ENCODE data around the gene CCDC85A. TPM values are rescaled to one million over a fixed set of nuclear protein-coding genes. Genes with fewer than 3 reads are reported as not detected.

CCDC85A gene
- total RNA-seq, 1 donor from 2014 or later = not detected

GRCh38 chr2:56202381-56203121 is 18.8 kb downstream of the CCDC85A start:
- no peaks in the 10 kb centered on the region for H3K4me1 Mint-ChIP-seq (ENCODE audit: low read depth)
- DNase-seq (ENCODE audit: low spot score) = no peak
- H3K4me3 Mint-ChIP-seq = no peak overlapping the region
- intact Hi-C loops (cut with micrococcal nuclease) = no loop called here
- no peaks in the 10 kb centered on the region for H3K36me3 Mint-ChIP-seq (ENCODE audit: low read depth)
- H3K27me3 Mint-ChIP-seq (ENCODE audit: insufficient read depth) = no peaks in the 10 kb centered on the region
- no peaks in the 10 kb centered on the region for H3K9me3 Mint-ChIP-seq
- H3K27ac Mint-ChIP-seq = no peak overlapping the region

GRCh38 chr2:56204556-56204955 is 20.8 kb downstream of the CCDC85A start:
- H3K4me3 Mint-ChIP-seq = no peak overlapping the region
- intact Hi-C loops (cut with micrococcal nuclease) = no loop called here
- no peaks in the 10 kb centered on the region for H3K4me1 Mint-ChIP-seq (ENCODE audit: low read depth)
- no peak overlapping the region for H3K27ac Mint-ChIP-seq
- DNase-seq (ENCODE audit: low spot score) = no peak
- H3K27me3 Mint-ChIP-seq (ENCODE audit: insufficient read depth) = no peaks in the 10 kb centered on the region
- H3K9me3 Mint-ChIP-seq = no peaks in the 10 kb centered on the region
- no peaks in the 10 kb centered on the region for H3K36me3 Mint-ChIP-seq (ENCODE audit: low read depth)

- intact Hi-C loops (cut with micrococcal nuclease) = no loop called here
- H3K27me3 Mint-ChIP-seq (ENCODE audit: insufficient read depth) = no peaks in the 10 kb centered on the region
- H3K27ac Mint-ChIP-seq = no peak overlapping the region
Measured at GRCh38 chr2:56206250-56206649, 22.5 kb downstream of the CCDC85A start.

GRCh38 chr2:56207760-56208159 is 24.0 kb downstream of the CCDC85A start:
- no peak overlapping the region for H3K27ac Mint-ChIP-seq
- intact Hi-C loops (cut with micrococcal nuclease) = no loop called here
- H3K27me3 Mint-ChIP-seq (ENCODE audit: insufficient read depth) = no peaks in the 10 kb centered on the region
- DNase-seq (ENCODE audit: low spot score) = no peak
- H3K4me3 Mint-ChIP-seq = no peak overlapping the region
- H3K36me3 Mint-ChIP-seq (ENCODE audit: low read depth) = no peaks in the 10 kb centered on the region
- H3K4me1 Mint-ChIP-seq (ENCODE audit: low read depth) = no peaks in the 10 kb centered on the region
- H3K9me3 Mint-ChIP-seq = no peaks in the 10 kb centered on the region

More at GRCh38 chr2:56206250-56206649, 22.5 kb downstream of the CCDC85A start:
- Mint-ChIP-seq H3K4me3 (no peak overlapping the region), H3K4me1 (ENCODE audit: low read depth) (no peaks in the 10 kb centered on the region), H3K9me3 (no peaks in the 10 kb centered on the region), H3K36me3 (ENCODE audit: low read depth) (no peaks in the 10 kb centered on the region)
- DNase-seq (ENCODE audit: low spot score) = no peak

GRCh38 chr2:56208380-56208779 is 24.6 kb downstream of the CCDC85A start:
- no peaks in the 10 kb centered on the region for H3K36me3 Mint-ChIP-seq (ENCODE audit: low read depth)
- H3K4me1 Mint-ChIP-seq (ENCODE audit: low read depth) = no peaks in the 10 kb centered on the region
- no peak overlapping the region for H3K27ac Mint-ChIP-seq
- DNase-seq (ENCODE audit: low spot score) = no peak
- no peaks in the 10 kb centered on the region for H3K9me3 Mint-ChIP-seq
- H3K27me3 Mint-ChIP-seq (ENCODE audit: insufficient read depth) = no peaks in the 10 kb centered on the region
- no peak overlapping the region for H3K4me3 Mint-ChIP-seq
- intact Hi-C loops (cut with micrococcal nuclease) = no loop called here

GRCh38 chr2:56209701-56210100 is 25.9 kb downstream of the CCDC85A start:
- no peaks in the 10 kb centered on the region for H3K4me1 Mint-ChIP-seq (ENCODE audit: low read depth)
- no peaks in the 10 kb centered on the region for H3K9me3 Mint-ChIP-seq
- H3K27me3 Mint-ChIP-seq (ENCODE audit: insufficient read depth) = no peaks in the 10 kb centered on the region
- H3K4me3 Mint-ChIP-seq = no peak overlapping the region
- no peak overlapping the region for H3K27ac Mint-ChIP-seq
- H3K36me3 Mint-ChIP-seq (ENCODE audit: low read depth) = no peaks in the 10 kb centered on the region
- intact Hi-C loops (cut with micrococcal nuclease) = no loop called here
- no peak for DNase-seq (ENCODE audit: low spot score)

- DNase-seq (ENCODE audit: low spot score) = no peak
- Mint-ChIP-seq H3K27ac (no peak overlapping the region), H3K4me3 (no peak overlapping the region), H3K9me3 (no peaks in the 10 kb centered on the region), H3K27me3 (ENCODE audit: insufficient read depth) (no peaks in the 10 kb centered on the region), H3K4me1 (ENCODE audit: low read depth) (no peaks in the 10 kb centered on the region), H3K36me3 (ENCODE audit: low read depth) (no peaks in the 10 kb centered on the region)
- intact Hi-C loops (cut with micrococcal nuclease) = no loop called here
Measured at GRCh38 chr2:56210291-56210690, 26.5 kb downstream of the CCDC85A start.

- no peaks in the 10 kb centered on the region for H3K4me1 Mint-ChIP-seq (ENCODE audit: low read depth)
- H3K36me3 Mint-ChIP-seq (ENCODE audit: low read depth) = no peaks in the 10 kb centered on the region
- H3K9me3 Mint-ChIP-seq = no peaks in the 10 kb centered on the region
- no peak overlapping the region for H3K27ac Mint-ChIP-seq
- no peak for DNase-seq (ENCODE audit: low spot score)
- no peak overlapping the region for H3K4me3 Mint-ChIP-seq
- H3K27me3 Mint-ChIP-seq (ENCODE audit: insufficient read depth) = no peaks in the 10 kb centered on the region
- intact Hi-C loops (cut with micrococcal nuclease) = no loop called here
Measured at GRCh38 chr2:56211048-56211447, 27.3 kb downstream of the CCDC85A start.

GRCh38 chr2:56215911-56216310 is 32.1 kb downstream of the CCDC85A start:
- no peaks in the 10 kb centered on the region for H3K36me3 Mint-ChIP-seq (ENCODE audit: low read depth)
- no peaks in the 10 kb centered on the region for H3K9me3 Mint-ChIP-seq
- no peaks in the 10 kb centered on the region for H3K4me1 Mint-ChIP-seq (ENCODE audit: low read depth)
- DNase-seq (ENCODE audit: low spot score) = no peak
- intact Hi-C loops (cut with micrococcal nuclease) = no loop called here
- no peaks in the 10 kb centered on the region for H3K27me3 Mint-ChIP-seq (ENCODE audit: insufficient read depth)
- no peak overlapping the region for H3K4me3 Mint-ChIP-seq
- no peak overlapping the region for H3K27ac Mint-ChIP-seq

- no peaks in the 10 kb centered on the region for H3K36me3 Mint-ChIP-seq (ENCODE audit: low read depth)
- H3K27me3 Mint-ChIP-seq (ENCODE audit: insufficient read depth) = no peaks in the 10 kb centered on the region
- intact Hi-C loops (cut with micrococcal nuclease) = no loop called here
Measured at GRCh38 chr2:56217106-56217505, 33.3 kb downstream of the CCDC85A start.

GRCh38 chr2:56222481-56222880 is 38.7 kb downstream of the CCDC85A start:
- Mint-ChIP-seq H3K4me3 (no peak overlapping the region), H3K4me1 (ENCODE audit: low read depth) (no peaks in the 10 kb centered on the region), H3K27me3 (ENCODE audit: insufficient read depth) (no peaks in the 10 kb centered on the region), H3K9me3 (no peaks in the 10 kb centered on the region), H3K36me3 (ENCODE audit: low read depth) (no peaks in the 10 kb centered on the region), H3K27ac (no peak overlapping the region)
- DNase-seq (ENCODE audit: low spot score) = no peak
- intact Hi-C loops (cut with micrococcal nuclease) = no loop called here

More at GRCh38 chr2:56217106-56217505, 33.3 kb downstream of the CCDC85A start:
- no peak overlapping the region for H3K27ac Mint-ChIP-seq
- H3K4me1 Mint-ChIP-seq (ENCODE audit: low read depth) = no peaks in the 10 kb centered on the region
- H3K4me3 Mint-ChIP-seq = no peak overlapping the region
- DNase-seq (ENCODE audit: low spot score) = no peak
- H3K9me3 Mint-ChIP-seq = no peaks in the 10 kb centered on the region

- H3K27me3 Mint-ChIP-seq (ENCODE audit: insufficient read depth) = no peaks in the 10 kb centered on the region
- no peak overlapping the region for H3K4me3 Mint-ChIP-seq
- H3K27ac Mint-ChIP-seq = no peak overlapping the region
- no peaks in the 10 kb centered on the region for H3K36me3 Mint-ChIP-seq (ENCODE audit: low read depth)
- no peak for DNase-seq (ENCODE audit: low spot score)
- no peaks in the 10 kb centered on the region for H3K4me1 Mint-ChIP-seq (ENCODE audit: low read depth)
- intact Hi-C loops (cut with micrococcal nuclease) = no loop called here
- H3K9me3 Mint-ChIP-seq = no peaks in the 10 kb centered on the region
Measured at GRCh38 chr2:56224316-56224715, 40.5 kb downstream of the CCDC85A start.

GRCh38 chr2:56227811-56228210 is 44.0 kb downstream of the CCDC85A start:
- H3K4me3 Mint-ChIP-seq = no peak overlapping the region
- no peaks in the 10 kb centered on the region for H3K9me3 Mint-ChIP-seq
- DNase-seq (ENCODE audit: low spot score) = no peak
- H3K27me3 Mint-ChIP-seq (ENCODE audit: insufficient read depth) = no peaks in the 10 kb centered on the region
- H3K36me3 Mint-ChIP-seq (ENCODE audit: low read depth) = no peaks in the 10 kb centered on the region
- intact Hi-C loops (cut with micrococcal nuclease) = no loop called here
- H3K27ac Mint-ChIP-seq = no peak overlapping the region
- H3K4me1 Mint-ChIP-seq (ENCODE audit: low read depth) = no peaks in the 10 kb centered on the region
